OCI-LY7 (cell line): Measurements from ENCODE around the gene MOGAT3. TPM values are rescaled to one million over a fixed set of nuclear protein-coding genes. Genes with fewer than 3 reads are reported as not detected.

ENCODE experiments used
- BruUV-seq: library from RNA; stranded (reverse); fragments of 400-500 nt; replicated peaks from 2 replicates; lab custom pipeline; 2021; lab: Mats Ljungman, UMichigan
- CTCF ChIA-PET: fragments of 300-600 bp; sonication (Branson Sonifier 250); formaldehyde crosslinking; loops from one replicate; lab custom pipeline; 2022; ENCODE audit warnings: antibody characterized with exemption; ENCODE audit not compliant: unreplicated experiment; lab: Charles Lee
- POLR2A ChIA-PET: fragments of 300-600 bp; sonication (Branson Sonifier 250); formaldehyde crosslinking; loops from one replicate; lab custom pipeline; 2022; ENCODE audit warnings: antibody characterized with exemption; lab: Charles Lee
- DNase-seq: peaks from one replicate; pipeline ENCODE4 v3.0.0-alpha.2; 2015; ENCODE audit warnings: low spot score
- H2AFZ ChIP-seq: fragments of 200-600 bp; sonication (generic), shearing (Covaris generic); 2 replicates; pipeline ENCODE4 v1.6.1; 2014; ENCODE audit warnings: mild to moderate bottlenecking, antibody characterized with exemption, low read length, moderate library complexity
- H3K27ac ChIP-seq: fragments of 200-600 bp; sonication (generic); 2 replicates; pipeline ENCODE4 v1.5.1; 2014; ENCODE audit warnings: mixed run types, low read depth, mild to moderate bottlenecking, moderate library complexity, low read length, inconsistent platforms; ENCODE audit not compliant: poor library complexity, severe bottlenecking
- H3K36me3 ChIP-seq: fragments of 200-600 bp; sonication (generic); 2 replicates; pipeline ENCODE4 v1.6.1; 2014; ENCODE audit warnings: mild to moderate bottlenecking, antibody characterized with exemption, low read length, moderate library complexity, mixed read lengths; ENCODE audit not compliant: insufficient read depth
- H3K4me1 ChIP-seq: fragments of 200-600 bp; sonication (generic); 2 replicates; pipeline ENCODE4 v1.5.1; 2014; ENCODE audit warnings: mild to moderate bottlenecking, low read length; ENCODE audit not compliant: insufficient read depth, poor library complexity, severe bottlenecking
- H3K4me2 ChIP-seq: fragments of 200-600 bp; sonication (generic); 2 replicates; pipeline ENCODE4 v1.6.1; 2014; ENCODE audit warnings: mild to moderate bottlenecking, low read length
- H3K4me3 ChIP-seq: fragments of 200-600 bp; sonication (generic); 2 replicates; pipeline ENCODE4 v1.5.1; 2014; ENCODE audit warnings: mild to moderate bottlenecking, low read depth, low read length; ENCODE audit not compliant: poor library complexity, severe bottlenecking
- H3K79me2 ChIP-seq: fragments of 200-600 bp; sonication (generic); 2 replicates; pipeline ENCODE4 v1.6.1; 2016; ENCODE audit warnings: low read depth, mild to moderate bottlenecking, low read length, moderate library complexity, mixed read lengths; ENCODE audit not compliant: insufficient read depth
- H3K9me2 ChIP-seq: fragments of 200-600 bp; sonication (generic); 2 replicates; pipeline ENCODE4 v1.6.1; 2016; ENCODE audit warnings: mild to moderate bottlenecking, low read length, mixed read lengths; ENCODE audit not compliant: insufficient read depth
- H3K9me3 ChIP-seq: fragments of 200-600 bp; sonication (generic); 2 replicates; pipeline ENCODE4 v1.6.1; 2014; ENCODE audit warnings: mild to moderate bottlenecking, mixed run types, low read length, mixed read lengths
- H4K20me1 ChIP-seq: fragments of 200-600 bp; sonication (generic); 2 replicates; pipeline ENCODE4 v1.6.1; 2014; ENCODE audit warnings: mild to moderate bottlenecking, antibody characterized with exemption, low read length, moderate library complexity, mixed read lengths; ENCODE audit not compliant: insufficient read depth
- EZH2phosphoT487 ChIP-seq: fragments of 200-600 bp; sonication (generic); IDR thresholded peaks from 2 replicates; pipeline ENCODE4 v1.6.1; 2018; ENCODE audit warnings: low read depth, borderline replicate concordance, mild to moderate bottlenecking, mixed run types, antibody characterized with exemption, low read length, moderate library complexity, mixed read lengths
- intact Hi-C: fragments of 100-400 bp; cut with micrococcal nuclease; formaldehyde crosslinking; loops from one replicate; pipeline ENCODE4 v1.10.0; 2022; ENCODE audit not compliant: unreplicated experiment
- total RNA-seq, 2 experiments: library from RNA; depleted of rRNA in 1 of 2; stranded (reverse); fragments of >200 nt in 1 of 2; shearing (Covaris generic) in 1 of 2; gene quantifications; 2 replicates each; pipeline ENCODE4 v1.2.3, GENCODE V29; 2014 to 2022
- TF ChIP-seq, protein P1 (sequence below): fragments of 200-600 bp; sonication (generic); conservative IDR thresholded peaks from 2 replicates; pipeline ENCODE4 v1.5.1; 2014; ENCODE audit warnings: mild to moderate bottlenecking, antibody characterized with exemption, low read length, moderate library complexity, mixed read lengths

Gene MOGAT3
- total RNA-seq, 2 experiments from 2014 or later = not detected

DNA sequence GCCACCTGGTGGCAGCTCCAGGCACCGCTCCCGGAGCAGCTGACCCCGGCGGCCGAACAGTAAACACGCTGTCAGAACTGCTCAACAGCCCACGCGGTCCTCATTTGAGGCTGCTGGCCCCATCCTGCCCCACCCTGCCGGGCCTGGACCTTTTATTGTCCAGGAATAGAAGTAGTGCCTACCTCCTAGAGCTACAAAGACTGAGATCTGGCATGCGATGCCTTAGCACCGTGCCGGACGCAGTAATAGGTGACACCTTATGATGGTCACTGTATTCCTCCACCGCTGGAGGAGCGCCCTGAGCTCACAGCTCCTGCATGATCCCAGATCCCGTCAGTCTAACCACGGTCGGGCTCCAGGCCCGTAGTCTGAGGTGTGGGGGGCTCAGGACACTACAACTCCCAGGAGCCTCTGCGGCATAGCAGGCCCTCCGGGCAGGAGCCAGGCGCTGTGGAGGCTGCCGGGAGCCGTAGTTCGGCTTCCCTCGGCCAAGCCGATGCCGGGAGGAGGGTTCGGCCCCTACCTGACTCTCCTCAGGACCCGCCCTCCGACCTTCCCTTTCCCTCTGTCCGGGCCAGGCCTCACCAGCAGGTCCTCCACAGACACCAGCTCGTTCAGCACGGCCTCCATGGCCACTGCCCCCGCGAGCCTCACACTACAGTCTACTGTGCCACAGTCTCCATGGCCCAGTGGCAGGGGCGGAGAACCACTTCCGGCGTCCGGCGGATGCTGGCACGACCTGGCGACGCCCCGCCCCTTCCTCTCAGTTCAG is 43.7 kb upstream of the MOGAT3 start, which contains the start of gene FIS1:
Gene FIS1 (minus strand): TSS at position 707 of the 772 bp plus-strand sequence. CDS start 77 bp downstream, at position 630.
- no peaks in the 10 kb centered on the region for H4K20me1 ChIP-seq
- ChIA-PET CTCF (interaction anchor here (0.6 to 1.2 kb wide), 4 partner anchors 8 to 38 kb away, joined by 3 to 6 read pairs (median 4); partner anchors contain the start of gene ZNHIT1), POLR2A (interaction anchor here (1.0 to 1.8 kb wide), 4 partner anchors 27 to 355 kb away, joined by 3 to 4 read pairs (median 3); partner anchors contain the start of genes UFSP1 and ZNHIT1)
- peaks cover 25% of the 10 kb centered on the region; the same call in 1 of the 2 replicates for H3K79me2 ChIP-seq
- H3K4me1 ChIP-seq = peaks cover 18% of the 10 kb centered on the region
- no peaks in the 10 kb centered on the region for H3K9me3 ChIP-seq
- H3K4me3 ChIP-seq = peak within 1 kb of the TSS; percentile 87
- BruUV-seq = no TSS peak
- peak within 1 kb of the TSS; percentile 92 for H3K4me2 ChIP-seq
- TF ChIP-seq EZH2phosphoT487 = no peak
- TF ChIP-seq, protein P1, sequence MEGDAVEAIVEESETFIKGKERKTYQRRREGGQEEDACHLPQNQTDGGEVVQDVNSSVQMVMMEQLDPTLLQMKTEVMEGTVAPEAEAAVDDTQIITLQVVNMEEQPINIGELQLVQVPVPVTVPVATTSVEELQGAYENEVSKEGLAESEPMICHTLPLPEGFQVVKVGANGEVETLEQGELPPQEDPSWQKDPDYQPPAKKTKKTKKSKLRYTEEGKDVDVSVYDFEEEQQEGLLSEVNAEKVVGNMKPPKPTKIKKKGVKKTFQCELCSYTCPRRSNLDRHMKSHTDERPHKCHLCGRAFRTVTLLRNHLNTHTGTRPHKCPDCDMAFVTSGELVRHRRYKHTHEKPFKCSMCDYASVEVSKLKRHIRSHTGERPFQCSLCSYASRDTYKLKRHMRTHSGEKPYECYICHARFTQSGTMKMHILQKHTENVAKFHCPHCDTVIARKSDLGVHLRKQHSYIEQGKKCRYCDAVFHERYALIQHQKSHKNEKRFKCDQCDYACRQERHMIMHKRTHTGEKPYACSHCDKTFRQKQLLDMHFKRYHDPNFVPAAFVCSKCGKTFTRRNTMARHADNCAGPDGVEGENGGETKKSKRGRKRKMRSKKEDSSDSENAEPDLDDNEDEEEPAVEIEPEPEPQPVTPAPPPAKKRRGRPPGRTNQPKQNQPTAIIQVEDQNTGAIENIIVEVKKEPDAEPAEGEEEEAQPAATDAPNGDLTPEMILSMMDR = peak; percentile 92
- intact Hi-C loops = loop anchor here (2.0 to 5.0 kb wide), 2 partner anchors 26 to 38 kb away; partner anchors contain the start of gene ZNHIT1
- H2AFZ ChIP-seq = peak within 1 kb of the TSS; percentile 36; the same call in 1 of the 2 replicates
- peak; percentile 94 for DNase-seq
- H3K27ac ChIP-seq = peak within 1 kb of the TSS; percentile 58
- peaks cover 51% of the 10 kb centered on the region for H3K36me3 ChIP-seq
- H3K9me2 ChIP-seq = no peaks in the 10 kb centered on the region

DNA sequence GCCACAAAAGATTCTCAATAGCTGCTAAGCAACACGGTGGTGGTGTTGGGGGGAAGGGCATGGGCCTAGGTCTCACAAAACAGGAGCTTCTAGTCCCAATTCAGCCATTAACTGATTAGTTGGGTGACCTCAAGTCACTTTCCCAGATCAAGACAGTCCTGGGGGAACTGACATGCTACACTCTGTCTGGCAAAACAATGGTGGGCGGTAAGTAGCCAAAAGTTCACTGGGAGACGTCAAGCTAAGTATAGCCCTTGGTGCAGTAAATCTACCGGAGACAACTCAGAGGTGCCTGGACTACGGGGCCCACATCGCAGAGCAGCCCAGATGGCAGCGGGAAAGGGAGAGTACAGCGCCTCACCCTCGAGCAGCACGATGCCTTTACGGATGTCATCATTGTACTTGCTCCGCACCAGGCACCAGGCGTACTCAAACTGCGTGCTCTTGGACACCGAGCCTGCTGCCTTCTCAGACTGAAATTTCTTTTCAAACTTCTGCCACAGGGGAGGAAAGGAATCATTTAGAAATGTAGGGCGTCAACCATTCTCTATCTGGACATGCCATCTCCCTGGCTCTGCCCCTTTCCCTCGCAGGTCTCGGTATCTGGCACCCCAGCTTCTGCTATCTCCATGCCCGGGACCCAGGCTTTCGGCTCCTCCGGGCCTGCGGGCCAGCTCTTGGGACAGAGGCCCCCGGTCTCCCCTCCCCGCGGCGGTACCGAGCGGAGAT is 43.0 kb upstream of the MOGAT3 start:
- Histone ChIP-seq H4K20me1 (no peaks in the 10 kb centered on the region), H3K4me3 (peak overlapping the region; percentile 87), H3K4me2 (peak overlapping the region; percentile 92), H3K79me2 (peaks cover 25% of the 10 kb centered on the region; the same call in 1 of the 2 replicates), H3K9me3 (no peaks in the 10 kb centered on the region), H3K36me3 (peaks cover 46% of the 10 kb centered on the region), H3K9me2 (no peaks in the 10 kb centered on the region), H3K4me1 (peaks cover 18% of the 10 kb centered on the region), H2AFZ (peak overlapping the region; percentile 36; the same call in 1 of the 2 replicates), H3K27ac (peak overlapping the region; percentile 58)
- CTCF ChIA-PET = interaction anchor here (0.6 to 1.2 kb wide), 4 partner anchors 9 to 39 kb away, joined by 3 to 6 read pairs (median 4); partner anchors contain the start of gene ZNHIT1
- intact Hi-C loops = loop anchor here (2.0 to 5.0 kb wide), 2 partner anchors 25 to 38 kb away; partner anchors contain the start of gene ZNHIT1
- TF ChIP-seq, protein P1 = no peak
- no peak for TF ChIP-seq EZH2phosphoT487
- no peak for DNase-seq
- POLR2A ChIA-PET = interaction anchor here (1.0 to 1.8 kb wide), 4 partner anchors 26 to 354 kb away, joined by 3 to 4 read pairs (median 3); partner anchors contain the start of genes UFSP1 and ZNHIT1
- BruUV-seq = no TSS peak
